LNCaP clone FGC (cell line): ENCODE data around the gene PLXNA4.

Experiments used
- DNase-seq: peaks from one replicate; pipeline ENCODE4 v3.0.0-alpha.2; 2011; ENCODE audit warnings: low read depth
- H3K4me3 ChIP-seq: 2 replicates; pipeline ENCODE4 v1.5.1; 2011; ENCODE audit warnings: mild to moderate bottlenecking, low read depth, low read length, control low read depth
- CTCF ChIP-seq: IDR thresholded peaks from 2 replicates; pipeline ENCODE4 v1.5.1; 2012; ENCODE audit warnings: mild to moderate bottlenecking; ENCODE audit not compliant: control insufficient read depth, insufficient read depth; ENCODE audit errors: extremely low read depth

PLXNA4 gene

GRCh38 chr7:132240821-132241422 is 335.3 kb downstream of the PLXNA4 start:
- no peak for DNase-seq
- H3K4me3 ChIP-seq: no peak overlapping the region
- TF ChIP-seq CTCF: no peak

GRCh38 chr7:132240262-132240661 is 336.0 kb downstream of the PLXNA4 start:
- no peak for DNase-seq
- no peak for TF ChIP-seq CTCF
- H3K4me3 ChIP-seq: no peak overlapping the region

- H3K4me3 ChIP-seq: no peak overlapping the region
- no peak for TF ChIP-seq CTCF
- DNase-seq: no peak
These were observed 336.8 kb downstream of the PLXNA4 start for GRCh38 chr7:132239422-132239994.

GRCh38 chr7:132234711-132235110 is 341.6 kb downstream of the PLXNA4 start:
- no peak for DNase-seq
- H3K4me3 ChIP-seq: no peak overlapping the region
- no peak for TF ChIP-seq CTCF

- TF ChIP-seq CTCF: no peak
- no peak for DNase-seq
These were observed 343.9 kb downstream of the PLXNA4 start for GRCh38 chr7:132232406-132232805.

GRCh38 chr7:132230462-132230861 is 345.8 kb downstream of the PLXNA4 start:
- H3K4me3 ChIP-seq: no peak overlapping the region
- TF ChIP-seq CTCF: no peak
- DNase-seq: no peak

More at GRCh38 chr7:132232406-132232805, 343.9 kb downstream of the PLXNA4 start:
- no peak overlapping the region for H3K4me3 ChIP-seq

GRCh38 chr7:132228240-132228639 is 348.0 kb downstream of the PLXNA4 start:
- H3K4me3 ChIP-seq: no peak overlapping the region
- no peak for DNase-seq
- TF ChIP-seq CTCF: no peak
